ENCODE results near the gene TRPC5OS.

Gene TRPC5OS

DNA sequence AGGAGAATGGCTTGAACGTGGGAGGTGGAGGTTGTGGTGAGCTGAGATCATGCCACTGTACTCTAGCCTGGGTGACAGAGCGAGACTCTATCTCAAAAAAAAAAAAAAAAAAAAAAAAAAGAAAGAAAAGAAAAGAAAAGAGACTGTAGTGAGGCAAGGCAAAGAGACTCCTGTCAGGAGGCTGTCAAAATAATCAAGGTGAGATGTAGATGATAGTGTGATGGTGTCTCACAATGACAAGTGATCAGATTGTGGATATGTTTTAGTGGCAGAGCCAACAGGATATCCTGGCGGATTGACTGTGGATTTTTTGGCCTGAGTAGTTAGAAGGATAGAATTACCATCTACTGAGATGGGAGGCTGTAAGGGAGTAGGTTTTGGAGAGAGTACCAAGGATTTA is 12.6 kb downstream of the TRPC5OS start:
- no peak overlapping the region for H3K23ac ChIP-seq (ENCODE audit: low read length)
- no peak overlapping the region for H3K4ac ChIP-seq (ENCODE audit: low read depth, low read length)
- H3K9ac ChIP-seq (ENCODE audit: low read length): no peak overlapping the region
- no peak overlapping the region for H3K27ac ChIP-seq (ENCODE audit: low read depth, low read length)
- no peak overlapping the region for H3K18ac ChIP-seq (ENCODE audit: low read length)
- no peak for DNase-seq
- WGBS (ENCODE audit: extremely low coverage, insufficient coverage, insufficient read length): no CpG with 5 or more reads among the region's 3 CpGs
- no peak overlapping the region for H4K91ac ChIP-seq (ENCODE audit: low read depth, low read length)
- H3K4me1 ChIP-seq (ENCODE audit: control insufficient read depth in 1 of 2, insufficient read depth in 2 of 2, low read length in 2 of 2): no peaks in the 10 kb centered on the region
- no peaks in the 10 kb centered on the region for H3K79me2 ChIP-seq (ENCODE audit: control insufficient read depth, insufficient read depth, low read length, poor library complexity)
- no peak overlapping the region for H3K14ac ChIP-seq (ENCODE audit: low read length)
- no peaks in the 10 kb centered on the region for H3K36me3 ChIP-seq (ENCODE audit: control insufficient read depth in 1 of 2, insufficient read depth in 2 of 2, low read length in 2 of 2)
- H3K27me3 ChIP-seq (ENCODE audit: insufficient read depth, low read length): no peaks in the 10 kb centered on the region
- H2AFZ ChIP-seq (ENCODE audit: insufficient read depth, low read length, poor library complexity): no peak overlapping the region
- H4K8ac ChIP-seq (ENCODE audit: low read depth, low read length): no peak overlapping the region
- no peak overlapping the region for H3K4me3 ChIP-seq (ENCODE audit: low read depth, low read length)
- no peak overlapping the region for H2AK5ac ChIP-seq (ENCODE audit: low read length)
- no peak overlapping the region for H2BK12ac ChIP-seq (ENCODE audit: low read length)
- no peak overlapping the region for H4K12ac ChIP-seq (ENCODE audit: low read depth, low read length)
- H3K79me1 ChIP-seq (ENCODE audit: low read length): no peaks in the 10 kb centered on the region
- no peak overlapping the region for H3K4me2 ChIP-seq (ENCODE audit: low read length)
- no peak overlapping the region for H2BK120ac ChIP-seq (ENCODE audit: insufficient read depth, low read length, poor library complexity)
- no peak overlapping the region for H2BK5ac ChIP-seq (ENCODE audit: low read depth, low read length, poor library complexity)
- H3K9me3 ChIP-seq (ENCODE audit: insufficient read depth, low read depth, low read length): no peaks in the 10 kb centered on the region

- Histone ChIP-seq H3K23ac (ENCODE audit: low read length) (no peak overlapping the region), H3K4me3 (ENCODE audit: low read depth, low read length) (no peak overlapping the region), H2BK5ac (ENCODE audit: low read depth, low read length, poor library complexity) (no peak overlapping the region), H3K14ac (ENCODE audit: low read length) (no peak overlapping the region), H2BK12ac (ENCODE audit: low read length) (no peak overlapping the region), H3K4me2 (ENCODE audit: low read length) (no peak overlapping the region), H3K36me3 (ENCODE audit: control insufficient read depth in 1 of 2, insufficient read depth in 2 of 2, low read length in 2 of 2) (no peaks in the 10 kb centered on the region), H3K27ac (ENCODE audit: low read depth, low read length) (no peak overlapping the region), H3K79me1 (ENCODE audit: low read length) (no peaks in the 10 kb centered on the region), H2AK5ac (ENCODE audit: low read length) (no peak overlapping the region), H3K9me3 (ENCODE audit: insufficient read depth, low read depth, low read length) (no peaks in the 10 kb centered on the region), H4K8ac (ENCODE audit: low read depth, low read length) (no peak overlapping the region), H3K27me3 (ENCODE audit: insufficient read depth, low read length) (no peaks in the 10 kb centered on the region), H3K4ac (ENCODE audit: low read depth, low read length) (no peak overlapping the region), H2BK120ac (ENCODE audit: insufficient read depth, low read length, poor library complexity) (no peak overlapping the region), H2AFZ (ENCODE audit: insufficient read depth, low read length, poor library complexity) (no peak overlapping the region), H4K12ac (ENCODE audit: low read depth, low read length) (no peak overlapping the region), H3K9ac (ENCODE audit: low read length) (no peak overlapping the region), H3K79me2 (ENCODE audit: control insufficient read depth, insufficient read depth, low read length, poor library complexity) (no peaks in the 10 kb centered on the region), H4K91ac (ENCODE audit: low read depth, low read length) (no peak overlapping the region), H3K18ac (ENCODE audit: low read length) (no peak overlapping the region), H3K4me1 (ENCODE audit: control insufficient read depth in 1 of 2, insufficient read depth in 2 of 2, low read length in 2 of 2) (no peaks in the 10 kb centered on the region)
- DNase-seq: no peak
- no CpG with 5 or more reads among the region's 2 CpGs for WGBS (ENCODE audit: extremely low coverage, insufficient coverage, insufficient read length)
Observed at GRCh38 chrX:111892375-111892774, 16.4 kb downstream of the TRPC5OS start.

DNA sequence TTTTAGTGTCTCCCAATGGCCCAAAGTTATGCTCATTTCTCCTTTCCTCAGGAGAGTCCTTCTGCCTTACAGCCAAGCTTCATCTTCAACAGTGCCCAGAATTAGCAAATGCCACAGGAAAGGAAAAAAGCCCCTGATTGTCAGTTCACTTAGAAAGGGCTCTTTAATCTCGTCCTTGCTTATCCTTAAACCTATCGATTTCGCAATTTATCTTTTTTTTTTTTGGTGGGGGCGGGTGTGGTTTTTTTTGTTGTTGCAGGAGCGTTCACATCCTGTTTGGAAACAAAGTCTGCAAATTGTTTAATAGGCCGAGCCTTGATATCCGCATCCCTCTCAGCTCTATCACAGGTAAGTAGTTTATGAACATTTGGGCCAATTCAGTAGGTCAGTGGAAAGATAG is 20.2 kb downstream of the TRPC5OS start:
- H2BK5ac ChIP-seq (ENCODE audit: low read depth, low read length, poor library complexity): no peak overlapping the region
- no peak overlapping the region for H2AK5ac ChIP-seq (ENCODE audit: low read length)
- no peaks in the 10 kb centered on the region for H3K9me3 ChIP-seq (ENCODE audit: insufficient read depth, low read depth, low read length)
- no peak overlapping the region for H3K9ac ChIP-seq (ENCODE audit: low read length)
- no peak overlapping the region for H2BK120ac ChIP-seq (ENCODE audit: insufficient read depth, low read length, poor library complexity)
- H2AFZ ChIP-seq (ENCODE audit: insufficient read depth, low read length, poor library complexity): no peak overlapping the region
- no peaks in the 10 kb centered on the region for H3K36me3 ChIP-seq (ENCODE audit: control insufficient read depth in 1 of 2, insufficient read depth in 2 of 2, low read length in 2 of 2)
- H3K23ac ChIP-seq (ENCODE audit: low read length): no peak overlapping the region
- H3K4ac ChIP-seq (ENCODE audit: low read depth, low read length): no peak overlapping the region
- H4K12ac ChIP-seq (ENCODE audit: low read depth, low read length): no peak overlapping the region
- no peak for DNase-seq
- no peak overlapping the region for H3K14ac ChIP-seq (ENCODE audit: low read length)
- no CpG with 5 or more reads among the region's 7 CpGs for WGBS (ENCODE audit: extremely low coverage, insufficient coverage, insufficient read length)
- H3K18ac ChIP-seq (ENCODE audit: low read length): no peak overlapping the region
- no peaks in the 10 kb centered on the region for H3K79me2 ChIP-seq (ENCODE audit: control insufficient read depth, insufficient read depth, low read length, poor library complexity)
- no peak overlapping the region for H2BK12ac ChIP-seq (ENCODE audit: low read length)
- no peak overlapping the region for H4K91ac ChIP-seq (ENCODE audit: low read depth, low read length)
- H3K4me2 ChIP-seq (ENCODE audit: low read length): no peak overlapping the region
- H3K4me1 ChIP-seq (ENCODE audit: control insufficient read depth in 1 of 2, insufficient read depth in 2 of 2, low read length in 2 of 2): no peaks in the 10 kb centered on the region
- no peak overlapping the region for H3K4me3 ChIP-seq (ENCODE audit: low read depth, low read length)
- no peak overlapping the region for H4K8ac ChIP-seq (ENCODE audit: low read depth, low read length)
- no peaks in the 10 kb centered on the region for H3K79me1 ChIP-seq (ENCODE audit: low read length)
- no peaks in the 10 kb centered on the region for H3K27me3 ChIP-seq (ENCODE audit: insufficient read depth, low read length)
- no peak overlapping the region for H3K27ac ChIP-seq (ENCODE audit: low read depth, low read length)

GRCh38 chrX:111914398-111915090 is 38.6 kb downstream of the TRPC5OS start:
- H3K23ac ChIP-seq (ENCODE audit: low read length): no peak overlapping the region
- H3K79me2 ChIP-seq (ENCODE audit: control insufficient read depth, insufficient read depth, low read length, poor library complexity): no peaks in the 10 kb centered on the region
- no peak overlapping the region for H3K4me2 ChIP-seq (ENCODE audit: low read length)
- no peak overlapping the region for H4K8ac ChIP-seq (ENCODE audit: low read depth, low read length)
- H2AFZ ChIP-seq (ENCODE audit: insufficient read depth, low read length, poor library complexity): no peak overlapping the region
- peak; percentile 44 to 73 for DNase-seq
- no peak overlapping the region for H4K91ac ChIP-seq (ENCODE audit: low read depth, low read length)
- no CpG with 5 or more reads among the region's 7 CpGs for WGBS (ENCODE audit: extremely low coverage, insufficient coverage, insufficient read length)
- H3K14ac ChIP-seq (ENCODE audit: low read length): no peak overlapping the region
- H3K79me1 ChIP-seq (ENCODE audit: low read length): no peaks in the 10 kb centered on the region
- no peaks in the 10 kb centered on the region for H3K9me3 ChIP-seq (ENCODE audit: insufficient read depth, low read depth, low read length)
- H3K27me3 ChIP-seq (ENCODE audit: insufficient read depth, low read length): no peaks in the 10 kb centered on the region
- H4K12ac ChIP-seq (ENCODE audit: low read depth, low read length): peak overlapping the region; percentile 7
- H2BK12ac ChIP-seq (ENCODE audit: low read length): no peak overlapping the region
- no peak overlapping the region for H2AK5ac ChIP-seq (ENCODE audit: low read length)
- no peak overlapping the region for H3K9ac ChIP-seq (ENCODE audit: low read length)
- no peaks in the 10 kb centered on the region for H3K4me1 ChIP-seq (ENCODE audit: control insufficient read depth in 1 of 2, insufficient read depth in 2 of 2, low read length in 2 of 2)
- H3K18ac ChIP-seq (ENCODE audit: low read length): no peak overlapping the region
- no peaks in the 10 kb centered on the region for H3K36me3 ChIP-seq (ENCODE audit: control insufficient read depth in 1 of 2, insufficient read depth in 2 of 2, low read length in 2 of 2)
- H2BK120ac ChIP-seq (ENCODE audit: insufficient read depth, low read length, poor library complexity): no peak overlapping the region
- H3K4ac ChIP-seq (ENCODE audit: low read depth, low read length): no peak overlapping the region
- no peak overlapping the region for H3K4me3 ChIP-seq (ENCODE audit: low read depth, low read length)
- H2BK5ac ChIP-seq (ENCODE audit: low read depth, low read length, poor library complexity): no peak overlapping the region
- no peak overlapping the region for H3K27ac ChIP-seq (ENCODE audit: low read depth, low read length)
